HepG2 (cell line): Measurements from ENCODE around the gene ARHGAP31. TPM values are rescaled to one million over a fixed set of nuclear protein-coding genes. Genes with fewer than 3 reads are reported as not detected.
"Not testable (repeated sequence)": the region's sequence is repeated elsewhere in the genome, so short reads cannot be mapped to it uniquely, and the experiment has no call there.

Experiments
- ATAC-seq: fragments of 200-7000 bp; cut with Tn5 transposase; 3 replicates; pipeline ENCODE4 v1.9.1; 2020; ENCODE audit warnings: mild to moderate bottlenecking, moderate library complexity
- BruUV-seq: library from RNA; stranded (reverse); fragments of 400-500 nt; replicated peaks from 2 replicates; lab custom pipeline; 2021; lab: Mats Ljungman, UMichigan
- CTCF ChIA-PET: fragments of 300-600 bp; formaldehyde crosslinking; extraction: SDS; loops from one replicate; lab custom pipeline; 2021; ENCODE audit warnings: low total read pairs, inconsistent platforms, low intra/inter-chr PET ratio; lab: Yijun Ruan, JAX
- POLR2A ChIA-PET: fragments of 350-600 bp; sonication (Branson Sonifier 250); formaldehyde crosslinking; loops from one replicate; lab custom pipeline; 2020; ENCODE audit warnings: antibody characterized with exemption, inconsistent platforms; lab: Yijun Ruan, JAX
- DNase-seq: peaks from one replicate; pipeline ENCODE4 v3.0.0-alpha.2; 2015; ENCODE audit warnings: low spot score
- FAIRE-seq: peaks from 3 replicates; lab custom pipeline; 2011; peaks lifted over from hg19 to GRCh38; lab: Jason Lieb, UNC
- H2AFZ ChIP-seq: one replicate; pipeline ENCODE4 v1.6.1; 2011; ENCODE audit warnings: low read length, inconsistent platforms
- H3K27ac ChIP-seq: fragments of 300-600 bp; 3 replicates; pipeline ENCODE4 v1.8.0; 2011; ENCODE audit warnings: mixed run types, mild to moderate bottlenecking, mixed read lengths, low read length, inconsistent platforms; ENCODE audit not compliant: insufficient read depth; ENCODE audit errors: extremely low read length
- H3K27me3 ChIP-seq, 2 experiments: fragments of 200-600 bp in 1 of 2; 2 replicates in 1 of 2; 3 replicates in 1 of 2; pipeline versions ENCODE4 v1.6.0 to v1.8.0; 2011; ENCODE audit warnings: low read length in 2 of 2, mild to moderate bottlenecking in 2 of 2, moderate library complexity in 2 of 2, inconsistent platforms in 1 of 2; ENCODE audit not compliant: insufficient read depth in 2 of 2, control insufficient read depth in 1 of 2
- H3K36me3 ChIP-seq, 2 experiments: fragments of 200-600 bp in 1 of 2; replicated peaks in 1 of 2; 2 replicates in 1 of 2; 3 replicates in 1 of 2; pipeline versions ENCODE4 v1.5.1 to v1.8.0; 2011; ENCODE audit warnings: low read length in 2 of 2, inconsistent platforms in 1 of 2; ENCODE audit not compliant: insufficient read depth in 2 of 2, control insufficient read depth in 1 of 2
- H3K4me1 ChIP-seq: 2 replicates; pipeline ENCODE4 v1.5.1; 2012; ENCODE audit warnings: low read length, inconsistent platforms; ENCODE audit not compliant: insufficient read depth
- H3K4me2 ChIP-seq: 2 replicates; pipeline ENCODE4 v1.6.0; 2011; ENCODE audit warnings: low read depth, low read length, inconsistent platforms
- H3K4me3 ChIP-seq, 3 experiments: fragments of 200-600 bp in 1 of 3; sonication (generic), shearing (Covaris generic) in 1 of 3; replicated peaks in 1 of 3; 2 replicates each; pipeline ENCODE4 v1.5.1; 2011 to 2016; ENCODE audit warnings: low read length in 3 of 3, inconsistent platforms in 2 of 3, low read depth in 2 of 3, mild to moderate bottlenecking in 2 of 3, control low read depth in 1 of 3, mixed read lengths in 1 of 3; ENCODE audit not compliant: insufficient read depth in 1 of 3
- H3K79me2 ChIP-seq: one replicate; pipeline ENCODE4 v1.6.1; 2011; ENCODE audit warnings: low read length, inconsistent platforms; ENCODE audit not compliant: insufficient read depth
- H3K9ac ChIP-seq: 2 replicates; pipeline ENCODE4 v1.6.0; 2011; ENCODE audit warnings: mild to moderate bottlenecking, low read depth, low read length, inconsistent platforms; ENCODE audit not compliant: insufficient read depth
- H3K9me3 ChIP-seq: 2 replicates; pipeline ENCODE4 v1.5.1; 2012; ENCODE audit warnings: mild to moderate bottlenecking, low read length
- H4K20me1 ChIP-seq: 2 replicates; pipeline ENCODE4 v1.6.0; 2011; ENCODE audit warnings: inconsistent platforms, mild to moderate bottlenecking, low read length, moderate library complexity; ENCODE audit not compliant: insufficient read depth
- HNRNPUL1 ChIP-seq: fragments of 200-400 bp; formaldehyde crosslinking; IDR thresholded peaks from 2 replicates; pipeline ENCODE4 v1.6.1; 2017; ENCODE audit warnings: low read depth, mild to moderate bottlenecking, low read length, moderate library complexity
- MAFF ChIP-seq: IDR thresholded peaks from 2 replicates; pipeline ENCODE4 v1.6.1; 2011; ENCODE audit warnings: low read depth, low read length, improper control_type of control experiment
- MAFK ChIP-seq, 2 experiments: IDR thresholded peaks in 1 of 2; conservative IDR thresholded peaks in 1 of 2; 2 replicates each; pipeline ENCODE4 v1.6.1; 2011; ENCODE audit warnings: improper control_type of control experiment in 2 of 2, low read length in 2 of 2
- MLLT10 ChIP-seq: sonication (generic); formaldehyde crosslinking; IDR thresholded peaks from 2 replicates; pipeline ENCODE4 v1.4.0; 2020; ENCODE audit warnings: missing genetic modification reagents
- PHF21A ChIP-seq: sonication (generic); formaldehyde crosslinking; IDR thresholded peaks from 2 replicates; pipeline ENCODE4 v1.5.0; 2020; ENCODE audit warnings: mild to moderate bottlenecking, missing genetic modification reagents
- TEAD3 ChIP-seq: optimal IDR thresholded peaks from 2 replicates; pipeline ENCODE3; 2016; ENCODE audit warnings: borderline replicate concordance
- ZEB1 ChIP-seq: IDR thresholded peaks from 2 replicates; pipeline ENCODE4 v1.6.1; 2012; ENCODE audit warnings: mild to moderate bottlenecking, low read depth, inconsistent platforms; ENCODE audit not compliant: insufficient replicate concordance
- ZNF431 ChIP-seq: sonication (generic); formaldehyde crosslinking; IDR thresholded peaks from 2 replicates; pipeline ENCODE4 v1.9.0; 2022; ENCODE audit warnings: missing genetic modification reagents, low read depth, mild to moderate bottlenecking, borderline replicate concordance
- WGBS: methylation state at CpG from one replicate; pipeline ENCODE4 v1.1.6; 2017; ENCODE audit warnings: low lambda C conversion rate; 5-methylcytosine and 5-hydroxymethylcytosine counted together
- in situ Hi-C: cut with HindIII; loops from 2 replicates; pipeline ENCODE4 v1.10.0; 2017; ENCODE audit warnings: low pct_unique_long_range_greater_than_20kb; ENCODE audit not compliant: extremely low pct_ligation_motif_present
- intact Hi-C: fragments of 100-400 bp; cut with micrococcal nuclease; formaldehyde crosslinking; loops from one replicate; pipeline ENCODE4 v1.10.0; 2022; ENCODE audit not compliant: unreplicated experiment
- polyA plus RNA-seq, 8 experiments: library from polyadenylated mRNA; depleted of rRNA in 3 of 8; stranded (reverse) in 7 of 8; unstranded in 1 of 8; fragments of >200 nt; fragmentation: Illumina TruSeq in 4 of 8; extraction: Trizol in 4 of 8; gene quantifications; 2 replicates each; pipeline versions ENCODE4 v1.2.1 to v1.2.3, GENCODE V29; 2011 to 2016; ENCODE audit warnings: low read depth in 4 of 8, missing spikeins in 1 of 8, mixed read lengths in 1 of 8; ENCODE audit not compliant: insufficient read depth in 1 of 8
- total RNA-seq, 5 experiments: library from RNA; depleted of rRNA; stranded (reverse); fragments of >200 nt; fragmentation: Illumina TruSeq; extraction: Trizol; gene quantifications; 2 replicates each; pipeline ENCODE4 v1.2.3, GENCODE V29; 2016; ENCODE audit warnings: low read depth in 1 of 5
- TF ChIP-seq, protein P1 (sequence below): sonication (generic); formaldehyde crosslinking; IDR thresholded peaks from 2 replicates; pipeline ENCODE4 v1.8.0; 2022; ENCODE audit warnings: mild to moderate bottlenecking, missing genetic modification reagents, borderline replicate concordance
- TF ChIP-seq, protein P2 (sequence below): sonication (generic); formaldehyde crosslinking; IDR thresholded peaks from 2 replicates; pipeline ENCODE4 v1.4.0; 2020; ENCODE audit warnings: mild to moderate bottlenecking, missing genetic modification reagents
- TF ChIP-seq, protein P3 (sequence below): sonication (generic); formaldehyde crosslinking; IDR thresholded peaks from 2 replicates; pipeline ENCODE4 v1.5.1; 2020; ENCODE audit warnings: mild to moderate bottlenecking, moderate library complexity, missing genetic modification reagents

Gene ARHGAP31
- total and polyA plus RNA-seq, 2 of the 13 experiments (the other 11 are each of a cell fraction or from before 2014, with no cell fraction given): not detected

DNA sequence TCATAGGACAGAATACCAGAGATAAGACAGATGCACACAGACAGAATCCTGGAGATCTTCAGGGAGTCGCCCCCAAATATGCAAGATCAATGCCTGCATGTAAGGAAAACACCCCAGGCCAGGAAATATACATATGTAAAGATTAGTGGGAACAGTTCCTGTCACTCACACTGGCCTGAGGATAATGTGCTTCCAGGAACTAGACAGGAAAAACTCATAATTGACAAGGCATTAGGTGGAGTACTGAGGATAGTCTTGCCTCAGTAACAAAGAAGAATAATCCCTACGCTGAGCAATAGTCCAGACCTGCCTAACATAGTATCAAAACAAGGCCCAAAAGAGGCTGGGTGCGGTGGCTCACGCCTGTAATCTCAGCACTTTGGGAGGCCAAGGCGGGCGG, 33.1 kb upstream of the ARHGAP31 start (continued):
- TF ChIP-seq HNRNPUL1 (no peak), PHF21A (CRISPR knock-in tag) (no peak)

DNA sequence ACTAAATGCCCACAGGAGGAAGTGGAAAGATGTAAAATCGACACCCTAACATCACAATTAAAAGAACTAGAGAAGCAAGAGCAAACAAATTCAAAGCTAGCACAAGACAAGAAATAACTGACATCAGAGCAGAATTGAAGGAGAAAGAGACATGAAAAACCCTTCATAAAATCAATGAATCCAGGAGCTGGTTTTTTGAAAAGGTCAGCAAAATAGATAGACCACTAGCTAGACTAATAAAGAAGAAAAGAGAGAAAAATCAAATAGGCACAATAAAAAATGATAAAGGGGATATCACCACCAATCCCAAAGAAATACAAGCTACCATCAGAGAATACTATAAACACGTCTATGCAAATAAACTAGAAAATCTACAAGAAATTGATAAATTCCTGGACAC, 24.0 kb upstream of the ARHGAP31 start:
- DNase-seq, H3K4me2 ChIP-seq, H3K9me3 ChIP-seq, H3K4me3 ChIP-seq, H3K4me1 ChIP-seq, intact Hi-C loops, H3K27me3 ChIP-seq, H3K79me2 ChIP-seq, H3K27ac ChIP-seq, H2AFZ ChIP-seq, H4K20me1 ChIP-seq, in situ Hi-C loops, BruUV-seq, ATAC-seq, H3K36me3 ChIP-seq, POLR2A ChIA-PET, FAIRE-seq, H3K9ac ChIP-seq, CTCF ChIA-PET: not testable (repeated sequence)
- 2% methylated on average over 2 of the region's 2 CpGs for WGBS
- peak; percentile 41 for TF ChIP-seq MAFF
- peak; percentile 12 to 68; a peak in 2 of 4 replicates for TF ChIP-seq MAFK (conservative IDR thresholded peaks at IDR 0.05 in 1 of 2, IDR thresholded peaks at IDR 0.05 in 1 of 2; ENCODE audit: low read length in 2 of 2)

DNA sequence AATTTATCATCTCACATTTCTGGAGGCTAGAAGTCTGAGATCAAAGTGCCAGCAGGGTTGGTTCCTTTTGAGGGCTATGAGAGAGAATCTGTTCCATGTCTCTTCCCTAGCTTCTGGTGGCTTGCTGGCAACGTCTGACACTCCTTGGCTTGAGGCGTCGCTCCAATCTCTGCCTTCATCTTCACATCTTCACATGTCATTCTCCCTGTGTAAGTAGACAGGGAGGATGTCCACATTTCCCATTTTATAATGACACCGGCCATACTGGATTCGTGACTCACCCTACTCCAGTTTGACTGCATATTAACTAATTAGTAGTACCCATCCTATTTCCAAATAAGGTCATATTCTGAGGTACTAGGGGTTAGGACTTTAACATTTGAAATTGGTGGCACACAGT, 17.5 kb upstream of the ARHGAP31 start:
- 55% methylated on average over 5 of the region's 5 CpGs for WGBS
- CTCF ChIA-PET: no interaction called here
- Histone ChIP-seq H3K79me2 (no peaks in the 10 kb centered on the region), H3K27me3 (no peaks in the 10 kb centered on the region; a peak in 1 of 5 replicates), H3K4me3 (no peak overlapping the region), H3K9ac (no peak overlapping the region), H3K4me2 (no peak overlapping the region), H3K9me3 (no peaks in the 10 kb centered on the region), H3K4me1 (no peaks in the 10 kb centered on the region), H2AFZ (no peak overlapping the region), H3K27ac (no peak overlapping the region), H4K20me1 (no peaks in the 10 kb centered on the region), H3K36me3 (no peaks in the 10 kb centered on the region)
- DNase-seq (no peak), FAIRE-seq (no peak), ATAC-seq (no peak)
- in situ Hi-C loops: no loop called here
- POLR2A ChIA-PET: no interaction called here
- intact Hi-C loops: no loop called here
- no TSS peak for BruUV-seq
- TF ChIP-seq, protein P1, sequence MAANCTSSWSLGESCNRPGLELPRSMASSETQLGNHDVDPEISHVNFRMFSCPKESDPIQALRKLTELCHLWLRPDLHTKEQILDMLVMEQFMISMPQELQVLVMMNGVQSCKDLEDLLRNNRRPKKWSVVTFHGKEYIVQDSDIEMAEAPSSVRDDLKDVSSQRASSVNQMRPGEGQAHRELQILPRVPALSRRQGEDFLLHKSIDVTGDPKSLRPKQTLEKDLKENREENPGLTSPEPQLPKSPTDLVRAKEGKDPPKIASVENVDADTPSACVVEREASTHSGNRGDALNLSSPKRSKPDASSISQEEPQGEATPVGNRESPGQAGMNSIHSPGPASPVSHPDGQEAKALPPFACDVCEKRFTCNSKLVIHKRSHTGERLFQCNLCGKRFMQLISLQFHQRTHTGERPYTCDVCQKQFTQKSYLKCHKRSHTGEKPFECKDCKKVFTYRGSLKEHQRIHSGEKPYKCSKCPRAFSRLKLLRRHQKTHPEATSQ (CRISPR knock-in tag): no peak
- TF ChIP-seq, protein P2, sequence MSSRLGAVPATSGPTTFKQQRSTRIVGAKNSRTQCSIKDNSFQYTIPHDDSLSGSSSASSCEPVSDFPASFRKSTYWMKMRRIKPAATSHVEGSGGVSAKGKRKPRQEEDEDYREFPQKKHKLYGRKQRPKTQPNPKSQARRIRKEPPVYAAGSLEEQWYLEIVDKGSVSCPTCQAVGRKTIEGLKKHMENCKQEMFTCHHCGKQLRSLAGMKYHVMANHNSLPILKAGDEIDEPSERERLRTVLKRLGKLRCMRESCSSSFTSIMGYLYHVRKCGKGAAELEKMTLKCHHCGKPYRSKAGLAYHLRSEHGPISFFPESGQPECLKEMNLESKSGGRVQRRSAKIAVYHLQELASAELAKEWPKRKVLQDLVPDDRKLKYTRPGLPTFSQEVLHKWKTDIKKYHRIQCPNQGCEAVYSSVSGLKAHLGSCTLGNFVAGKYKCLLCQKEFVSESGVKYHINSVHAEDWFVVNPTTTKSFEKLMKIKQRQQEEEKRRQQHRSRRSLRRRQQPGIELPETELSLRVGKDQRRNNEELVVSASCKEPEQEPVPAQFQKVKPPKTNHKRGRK: no peak
- no peak for TF ChIP-seq TEAD3
- no peak for TF ChIP-seq ZEB1
- TF ChIP-seq MLLT10 (CRISPR knock-in tag): no peak
- TF ChIP-seq, protein P3, sequence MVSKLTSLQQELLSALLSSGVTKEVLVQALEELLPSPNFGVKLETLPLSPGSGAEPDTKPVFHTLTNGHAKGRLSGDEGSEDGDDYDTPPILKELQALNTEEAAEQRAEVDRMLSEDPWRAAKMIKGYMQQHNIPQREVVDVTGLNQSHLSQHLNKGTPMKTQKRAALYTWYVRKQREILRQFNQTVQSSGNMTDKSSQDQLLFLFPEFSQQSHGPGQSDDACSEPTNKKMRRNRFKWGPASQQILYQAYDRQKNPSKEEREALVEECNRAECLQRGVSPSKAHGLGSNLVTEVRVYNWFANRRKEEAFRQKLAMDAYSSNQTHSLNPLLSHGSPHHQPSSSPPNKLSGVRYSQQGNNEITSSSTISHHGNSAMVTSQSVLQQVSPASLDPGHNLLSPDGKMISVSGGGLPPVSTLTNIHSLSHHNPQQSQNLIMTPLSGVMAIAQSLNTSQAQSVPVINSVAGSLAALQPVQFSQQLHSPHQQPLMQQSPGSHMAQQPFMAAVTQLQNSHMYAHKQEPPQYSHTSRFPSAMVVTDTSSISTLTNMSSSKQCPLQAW (CRISPR knock-in tag): no peak
- no peak for TF ChIP-seq ZNF431 (CRISPR knock-in tag)
